Astrocyte (in vitro differentiated cells and primary cell): ENCODE measurements around the gene LTC4S.

Experiments used
- EZH2 ChIP-seq: IDR thresholded peaks from 2 replicates; pipeline ENCODE4 v1.6.1; 2012; ENCODE audit warnings: mild to moderate bottlenecking, low read length, inconsistent platforms; ENCODE audit not compliant: insufficient read depth
- TF ChIP-seq, protein P1 (sequence below): IDR thresholded peaks from 2 replicates; pipeline ENCODE4 v1.5.1; 2011; ENCODE audit warnings: low read depth, mild to moderate bottlenecking, inconsistent platforms, low read length, moderate library complexity; ENCODE audit not compliant: insufficient read depth

DNA sequence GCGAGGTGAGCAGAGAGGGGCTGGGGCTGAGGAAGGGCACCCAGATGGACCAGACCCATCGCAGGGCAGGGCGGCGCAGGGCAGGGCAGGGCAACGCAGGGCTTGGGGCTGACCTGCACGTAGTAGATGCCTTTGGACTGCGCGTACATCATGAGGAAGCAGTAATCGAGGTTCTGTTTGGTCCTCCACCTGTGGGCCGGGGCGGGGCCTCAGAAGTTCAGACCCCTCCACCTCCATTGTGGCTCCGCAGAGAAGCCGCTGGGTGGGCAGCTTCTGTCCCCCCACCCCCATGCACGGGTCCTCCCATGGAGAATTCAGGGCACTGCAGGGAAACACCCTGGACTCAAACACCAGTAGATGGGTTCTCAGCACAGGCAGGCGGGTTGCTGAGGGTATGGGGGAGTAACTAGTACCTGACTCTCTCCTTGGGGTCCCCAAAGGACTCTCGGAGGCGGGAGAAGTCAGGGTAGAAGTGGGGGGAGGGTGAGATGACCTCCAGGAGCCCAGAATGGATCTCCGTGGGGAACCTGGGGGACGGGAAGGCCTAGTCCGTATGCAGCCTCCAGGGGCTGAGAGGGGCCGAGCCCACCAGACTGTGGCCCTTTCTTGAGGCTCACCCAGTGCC is 6.4 kb downstream of the LTC4S start:
- TF ChIP-seq, protein P1, sequence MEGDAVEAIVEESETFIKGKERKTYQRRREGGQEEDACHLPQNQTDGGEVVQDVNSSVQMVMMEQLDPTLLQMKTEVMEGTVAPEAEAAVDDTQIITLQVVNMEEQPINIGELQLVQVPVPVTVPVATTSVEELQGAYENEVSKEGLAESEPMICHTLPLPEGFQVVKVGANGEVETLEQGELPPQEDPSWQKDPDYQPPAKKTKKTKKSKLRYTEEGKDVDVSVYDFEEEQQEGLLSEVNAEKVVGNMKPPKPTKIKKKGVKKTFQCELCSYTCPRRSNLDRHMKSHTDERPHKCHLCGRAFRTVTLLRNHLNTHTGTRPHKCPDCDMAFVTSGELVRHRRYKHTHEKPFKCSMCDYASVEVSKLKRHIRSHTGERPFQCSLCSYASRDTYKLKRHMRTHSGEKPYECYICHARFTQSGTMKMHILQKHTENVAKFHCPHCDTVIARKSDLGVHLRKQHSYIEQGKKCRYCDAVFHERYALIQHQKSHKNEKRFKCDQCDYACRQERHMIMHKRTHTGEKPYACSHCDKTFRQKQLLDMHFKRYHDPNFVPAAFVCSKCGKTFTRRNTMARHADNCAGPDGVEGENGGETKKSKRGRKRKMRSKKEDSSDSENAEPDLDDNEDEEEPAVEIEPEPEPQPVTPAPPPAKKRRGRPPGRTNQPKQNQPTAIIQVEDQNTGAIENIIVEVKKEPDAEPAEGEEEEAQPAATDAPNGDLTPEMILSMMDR, result no peak
- TF ChIP-seq EZH2, result no peak
